Astrocyte (in vitro differentiated cells and primary cell): ENCODE results near the gene C1QTNF1. TPM values are rescaled to one million over a fixed set of nuclear protein-coding genes. Genes with fewer than 3 reads are reported as not detected.

Experiments
- DNase-seq: peaks from one replicate; pipeline ENCODE4 v3.0.0-alpha.2; 2010; ENCODE audit warnings: low read depth
- FAIRE-seq: peaks from 2 replicates; lab custom pipeline; 2011; peaks lifted over from hg19 to GRCh38; lab: Jason Lieb, UNC
- H2AFZ ChIP-seq: 2 replicates; pipeline ENCODE4 v1.6.0; 2012; ENCODE audit warnings: low read depth, low read length, inconsistent platforms
- H3K27ac ChIP-seq: 2 replicates; pipeline ENCODE4 v1.5.1; 2011; ENCODE audit warnings: low read depth, low read length, inconsistent platforms
- H3K27me3 ChIP-seq: 2 replicates; pipeline ENCODE4 v1.6.0; 2011; ENCODE audit warnings: low read length, inconsistent platforms; ENCODE audit not compliant: insufficient read depth
- H3K36me3 ChIP-seq: 2 replicates; pipeline ENCODE4 v1.5.1; 2011; ENCODE audit warnings: low read length, inconsistent platforms; ENCODE audit not compliant: insufficient read depth
- H3K4me1 ChIP-seq: 2 replicates; pipeline ENCODE4 v1.5.1; 2011; ENCODE audit warnings: low read length, inconsistent platforms; ENCODE audit not compliant: insufficient read depth
- H3K4me2 ChIP-seq: 2 replicates; pipeline ENCODE4 v1.6.0; 2012; ENCODE audit warnings: low read length, inconsistent platforms
- H3K4me3 ChIP-seq: 2 replicates; pipeline ENCODE4 v1.5.1; 2011; ENCODE audit warnings: low read depth, mild to moderate bottlenecking, low read length, inconsistent platforms; ENCODE audit not compliant: insufficient read depth
- H3K79me2 ChIP-seq: 2 replicates; pipeline ENCODE4 v1.6.0; 2012; ENCODE audit warnings: mild to moderate bottlenecking, low read length, inconsistent platforms; ENCODE audit not compliant: insufficient read depth
- H3K9ac ChIP-seq: 2 replicates; pipeline ENCODE4 v1.6.0; 2012; ENCODE audit warnings: mild to moderate bottlenecking, low read length, inconsistent platforms
- H3K9me3 ChIP-seq: 2 replicates; pipeline ENCODE4 v1.5.1; 2012; ENCODE audit warnings: low read depth, mild to moderate bottlenecking, low read length, inconsistent platforms; ENCODE audit not compliant: insufficient read depth
- H4K20me1 ChIP-seq: 2 replicates; pipeline ENCODE4 v1.6.0; 2012; ENCODE audit warnings: low read length, inconsistent platforms; ENCODE audit not compliant: insufficient read depth
- H3K27ac Mint-ChIP-seq: one replicate; pipeline ENCODE4 v1.8.0; 2021; ENCODE audit warnings: mild to moderate bottlenecking, mixed read lengths; ENCODE audit not compliant: unreplicated experiment
- H3K27me3 Mint-ChIP-seq: one replicate; pipeline ENCODE4 v1.8.0; 2021; ENCODE audit warnings: low read depth, mixed read lengths; ENCODE audit not compliant: unreplicated experiment
- H3K36me3 Mint-ChIP-seq: one replicate; pipeline ENCODE4 v1.8.0; 2021; ENCODE audit warnings: low read depth, mixed read lengths; ENCODE audit not compliant: unreplicated experiment
- H3K4me1 Mint-ChIP-seq: one replicate; pipeline ENCODE4 v1.8.0; 2021; ENCODE audit warnings: low read depth, mixed read lengths; ENCODE audit not compliant: unreplicated experiment
- H3K4me3 Mint-ChIP-seq: one replicate; pipeline ENCODE4 v1.8.0; 2021; ENCODE audit warnings: mild to moderate bottlenecking, moderate library complexity, mixed read lengths; ENCODE audit not compliant: unreplicated experiment
- H3K9me3 Mint-ChIP-seq: one replicate; pipeline ENCODE4 v1.8.0; 2021; ENCODE audit warnings: mild to moderate bottlenecking, mixed read lengths; ENCODE audit not compliant: unreplicated experiment
- CTCF ChIP-seq: IDR thresholded peaks from 2 replicates; pipeline ENCODE4 v1.5.1; 2011; ENCODE audit warnings: low read depth, mild to moderate bottlenecking, inconsistent platforms, low read length, moderate library complexity; ENCODE audit not compliant: insufficient read depth
- EZH2 ChIP-seq: IDR thresholded peaks from 2 replicates; pipeline ENCODE4 v1.6.1; 2012; ENCODE audit warnings: mild to moderate bottlenecking, low read length, inconsistent platforms; ENCODE audit not compliant: insufficient read depth
- total RNA-seq: library from RNA; stranded (reverse); gene quantifications from 2 replicates; pipeline ENCODE4 v1.2.1, GENCODE V29; 2021

C1QTNF1 gene
- total RNA-seq, 1 donor from 2014 or later = 2.2 TPM

- H3K4me1 Mint-ChIP-seq = no peaks in the 10 kb centered on the region
- no peak overlapping the region for H3K4me3 ChIP-seq
- FAIRE-seq (no peak), DNase-seq (no peak)
- no peak overlapping the region for H3K4me3 Mint-ChIP-seq
- H3K9me3 ChIP-seq = no peaks in the 10 kb centered on the region
- H3K36me3 Mint-ChIP-seq = peaks cover 6% of the 10 kb centered on the region
- H3K36me3 ChIP-seq = no peaks in the 10 kb centered on the region
- no peaks in the 10 kb centered on the region for H3K4me1 ChIP-seq
- TF ChIP-seq CTCF (no peak), EZH2 (no peak)
- H2AFZ ChIP-seq = no peak overlapping the region
- no peaks in the 10 kb centered on the region for H3K9me3 Mint-ChIP-seq
- H3K27me3 Mint-ChIP-seq = peaks cover 2% of the 10 kb centered on the region
- H3K27ac ChIP-seq = no peak overlapping the region
- H3K9ac ChIP-seq = no peak overlapping the region
- no peaks in the 10 kb centered on the region for H3K79me2 ChIP-seq
- no peaks in the 10 kb centered on the region for H3K27me3 ChIP-seq
- no peak overlapping the region for H3K4me2 ChIP-seq
- no peak overlapping the region for H3K27ac Mint-ChIP-seq
- H4K20me1 ChIP-seq = peaks cover 19% of the 10 kb centered on the region
These were observed 62.1 kb downstream of the C1QTNF1 start for GRCh38 chr17:79085921-79086551.

- H3K4me3 Mint-ChIP-seq = no peak overlapping the region
- no peak overlapping the region for H3K4me3 ChIP-seq
- peaks cover 6% of the 10 kb centered on the region for H3K36me3 Mint-ChIP-seq
- no peak for TF ChIP-seq CTCF
- no peak for TF ChIP-seq EZH2
- FAIRE-seq (no peak), DNase-seq (no peak)
- H3K79me2 ChIP-seq = no peaks in the 10 kb centered on the region
- no peak overlapping the region for H3K27ac ChIP-seq
- H3K4me2 ChIP-seq = no peak overlapping the region
- no peak overlapping the region for H3K9ac ChIP-seq
- H3K36me3 ChIP-seq = no peaks in the 10 kb centered on the region
- H3K9me3 ChIP-seq = no peaks in the 10 kb centered on the region
- no peaks in the 10 kb centered on the region for H3K4me1 ChIP-seq
- H3K4me1 Mint-ChIP-seq = no peaks in the 10 kb centered on the region
- peaks cover 2% of the 10 kb centered on the region for H3K27me3 Mint-ChIP-seq
- H3K27ac Mint-ChIP-seq = no peak overlapping the region
- H2AFZ ChIP-seq = no peak overlapping the region
- peaks cover 19% of the 10 kb centered on the region for H4K20me1 ChIP-seq
- no peaks in the 10 kb centered on the region for H3K27me3 ChIP-seq
- H3K9me3 Mint-ChIP-seq = no peaks in the 10 kb centered on the region
These were observed 62.8 kb downstream of the C1QTNF1 start for GRCh38 chr17:79086609-79087427.
